RWPE2 (cell line): Measurements from ENCODE around the gene KRTAP10-3.

Experiments
- ATAC-seq: fragments of 200-7000 bp; cut with Tn5 transposase; 3 replicates; pipeline ENCODE4 v1.9.1; 2021; ENCODE audit warnings: low read depth
- DNase-seq: peaks from one replicate; pipeline ENCODE4 v3.0.0-alpha.2; 2020; ENCODE audit warnings: low spot score
- H3K27ac ChIP-seq: fragments of 450-650 bp; 2 replicates; pipeline ENCODE4 v1.5.1; 2017; ENCODE audit warnings: mild to moderate bottlenecking; ENCODE audit not compliant: poor library complexity, severe bottlenecking
- H3K27me3 ChIP-seq: fragments of 250-450 bp; sonication (Bioruptor Pico); 2 replicates; pipeline ENCODE4 v1.5.1; 2021; ENCODE audit warnings: mild to moderate bottlenecking, moderate library complexity; ENCODE audit not compliant: insufficient read depth, poor library complexity, severe bottlenecking
- H3K36me3 ChIP-seq: fragments of 250-450 bp; sonication (Bioruptor Pico); 2 replicates; pipeline ENCODE4 v1.5.1; 2020; ENCODE audit warnings: low read depth, mild to moderate bottlenecking, moderate library complexity
- H3K4me1 ChIP-seq: fragments of 250-450 bp; sonication (Bioruptor Pico); 2 replicates; pipeline ENCODE4 v1.5.1; 2021; ENCODE audit warnings: mild to moderate bottlenecking, moderate library complexity; ENCODE audit not compliant: insufficient read depth, poor library complexity, severe bottlenecking
- H3K4me3 ChIP-seq: fragments of 250-450 bp; sonication (Bioruptor Pico); 2 replicates; pipeline ENCODE4 v1.5.1; 2021; ENCODE audit warnings: mild to moderate bottlenecking, moderate library complexity; ENCODE audit not compliant: severe bottlenecking
- H3K9me3 ChIP-seq: fragments of 250-450 bp; sonication (Bioruptor Pico); 2 replicates; pipeline ENCODE4 v1.5.1; 2021; ENCODE audit warnings: mild to moderate bottlenecking, moderate library complexity; ENCODE audit not compliant: severe bottlenecking
- CTCF ChIP-seq: fragments of 450-650 bp; IDR thresholded peaks from one replicate; pipeline ENCODE4 v1.5.1; 2017; ENCODE audit warnings: mild to moderate bottlenecking, moderate library complexity; ENCODE audit not compliant: poor library complexity, severe bottlenecking

KRTAP10-3 gene

GRCh38 chr21:44571844-44572782, 13.5 kb upstream of the KRTAP10-3 start:
- Histone ChIP-seq H3K27ac (no peak overlapping the region), H3K4me1 (no peaks in the 10 kb centered on the region), H3K4me3 (no peak overlapping the region), H3K27me3 (no peaks in the 10 kb centered on the region), H3K36me3 (no peaks in the 10 kb centered on the region), H3K9me3 (peaks cover 2% of the 10 kb centered on the region)
- no peak for TF ChIP-seq CTCF
- ATAC-seq (no peak), DNase-seq (no peak)

GRCh38 chr21:44571296-44571695, 12.7 kb upstream of the KRTAP10-3 start:
- H3K27ac ChIP-seq, result no peak overlapping the region
- ATAC-seq (no peak), DNase-seq (no peak)
- H3K36me3 ChIP-seq, result no peaks in the 10 kb centered on the region
- peaks cover 2% of the 10 kb centered on the region for H3K9me3 ChIP-seq
- H3K4me3 ChIP-seq, result no peak overlapping the region
- H3K27me3 ChIP-seq, result no peaks in the 10 kb centered on the region
- TF ChIP-seq CTCF, result no peak
- no peaks in the 10 kb centered on the region for H3K4me1 ChIP-seq

- Histone ChIP-seq H3K27me3 (no peaks in the 10 kb centered on the region), H3K4me1 (no peaks in the 10 kb centered on the region), H3K36me3 (no peaks in the 10 kb centered on the region), H3K4me3 (no peak overlapping the region), H3K9me3 (peaks cover 2% of the 10 kb centered on the region), H3K27ac (no peak overlapping the region)
- ATAC-seq, result no peak
- DNase-seq, result no peak
- TF ChIP-seq CTCF, result no peak
These were observed 11.4 kb upstream of the KRTAP10-3 start for GRCh38 chr21:44569861-44570517.

GRCh38 chr21:44568667-44569556, 10.3 kb upstream of the KRTAP10-3 start:
- Histone ChIP-seq H3K4me3 (no peak overlapping the region), H3K27me3 (no peaks in the 10 kb centered on the region), H3K36me3 (no peaks in the 10 kb centered on the region), H3K4me1 (no peaks in the 10 kb centered on the region), H3K9me3 (peaks cover 2% of the 10 kb centered on the region), H3K27ac (no peak overlapping the region)
- ATAC-seq (no peak), DNase-seq (no peak)
- TF ChIP-seq CTCF, result no peak
